ENCODE data around the gene EMC6.

The EMC6 gene

DNA sequence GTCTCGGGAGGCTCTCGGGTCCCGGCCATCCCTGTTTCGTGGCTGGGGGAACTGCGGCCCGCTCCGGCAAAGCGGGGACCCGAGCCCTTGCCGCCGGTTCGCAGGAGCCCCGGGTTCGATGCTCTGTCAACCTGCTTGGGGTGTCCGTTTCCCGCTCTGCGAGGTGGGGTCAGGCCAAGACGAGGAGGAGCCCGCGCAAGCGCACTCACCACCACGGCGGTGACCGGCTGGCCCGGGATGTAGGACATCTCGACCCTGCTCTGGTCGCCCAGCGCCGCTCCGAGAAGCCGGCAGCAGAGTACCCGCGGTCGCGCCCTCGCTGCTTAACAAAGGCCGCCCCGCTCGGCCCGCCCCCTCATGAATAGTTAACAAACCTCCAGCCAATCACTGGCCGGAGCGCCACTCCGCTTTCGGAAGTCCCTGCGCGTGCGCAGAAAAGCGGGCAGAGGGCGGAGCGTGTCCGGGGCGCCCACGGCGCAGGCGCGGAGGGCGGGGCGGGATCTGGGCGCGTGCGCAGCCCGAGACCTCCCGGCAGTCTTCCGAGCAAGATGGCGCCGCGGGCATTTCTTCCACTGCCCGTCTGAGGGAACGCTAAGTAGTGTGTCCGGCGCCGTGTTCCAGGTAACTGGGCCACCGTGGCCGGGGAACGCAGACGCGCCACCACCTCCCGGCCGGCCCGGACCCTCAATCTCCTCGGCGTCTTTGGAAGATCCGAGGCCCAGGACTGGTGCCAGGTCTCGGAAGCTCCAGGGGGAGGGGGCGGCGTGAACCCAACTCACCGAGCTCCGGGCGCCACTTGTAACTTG lies at the start of gene EMC6, which contains the start of gene TAX1BP3:
EMC6 (plus strand) TSS at position 534 of the 806 bp plus-strand sequence. CDS start 335 bp downstream, outside the sequence.
TAX1BP3 (minus strand) TSS at position 300 of the 806 bp plus-strand sequence; CDS start at position 248, 52 bp downstream.
- H3K4me3 ChIP-seq (ENCODE audit: low read depth, low read length), result peak within 1 kb of the TSS; percentile 99
- POLR2A ChIA-PET, result interaction anchor here (0.6 to 2.3 kb wide), 13 partner anchors 9 to 222 kb away, joined by 3 to 13 read pairs (median 5); partner anchors contain the start of genes CTNS, NCBP3 and SHPK
- TF ChIP-seq, protein P1, sequence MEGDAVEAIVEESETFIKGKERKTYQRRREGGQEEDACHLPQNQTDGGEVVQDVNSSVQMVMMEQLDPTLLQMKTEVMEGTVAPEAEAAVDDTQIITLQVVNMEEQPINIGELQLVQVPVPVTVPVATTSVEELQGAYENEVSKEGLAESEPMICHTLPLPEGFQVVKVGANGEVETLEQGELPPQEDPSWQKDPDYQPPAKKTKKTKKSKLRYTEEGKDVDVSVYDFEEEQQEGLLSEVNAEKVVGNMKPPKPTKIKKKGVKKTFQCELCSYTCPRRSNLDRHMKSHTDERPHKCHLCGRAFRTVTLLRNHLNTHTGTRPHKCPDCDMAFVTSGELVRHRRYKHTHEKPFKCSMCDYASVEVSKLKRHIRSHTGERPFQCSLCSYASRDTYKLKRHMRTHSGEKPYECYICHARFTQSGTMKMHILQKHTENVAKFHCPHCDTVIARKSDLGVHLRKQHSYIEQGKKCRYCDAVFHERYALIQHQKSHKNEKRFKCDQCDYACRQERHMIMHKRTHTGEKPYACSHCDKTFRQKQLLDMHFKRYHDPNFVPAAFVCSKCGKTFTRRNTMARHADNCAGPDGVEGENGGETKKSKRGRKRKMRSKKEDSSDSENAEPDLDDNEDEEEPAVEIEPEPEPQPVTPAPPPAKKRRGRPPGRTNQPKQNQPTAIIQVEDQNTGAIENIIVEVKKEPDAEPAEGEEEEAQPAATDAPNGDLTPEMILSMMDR (IDR thresholded peaks at IDR 0.05; ENCODE audit: insufficient read depth, low read length, missing control alignments), result no peak
- peak; percentile 73 for DNase-seq (ENCODE audit: low read depth, low spot score)
- CTCF ChIA-PET, result no interaction called here

DNA sequence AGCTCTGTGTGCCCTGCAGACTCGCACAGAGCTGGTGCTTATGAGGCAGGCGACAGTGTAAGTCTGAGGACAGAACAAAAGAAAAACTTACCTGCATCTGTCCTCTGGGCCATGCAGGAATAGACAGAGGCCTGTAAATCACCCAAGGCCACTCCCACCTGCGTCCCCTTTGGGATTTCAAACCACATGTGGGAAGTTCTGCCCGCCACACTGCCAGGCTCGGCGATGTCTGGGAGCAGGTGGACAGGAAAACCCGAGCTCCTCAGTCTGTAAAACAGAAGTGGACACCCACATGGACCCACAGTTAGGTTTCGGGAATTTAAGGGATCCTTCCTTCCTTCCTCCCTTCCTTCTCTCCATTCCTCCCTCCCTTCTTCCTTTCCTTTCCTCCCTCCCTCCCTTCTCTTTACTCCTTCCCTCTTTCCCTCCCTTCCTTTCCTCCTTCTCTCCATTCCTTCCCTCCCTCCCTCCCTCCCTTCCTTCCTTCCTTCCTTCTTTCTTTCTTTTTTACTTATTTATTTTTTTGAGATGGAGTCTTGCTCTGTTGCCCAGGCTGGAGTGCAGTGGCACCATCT lies 47.4 kb upstream of the EMC6 start:
- POLR2A ChIA-PET, result no interaction called here

DNA sequence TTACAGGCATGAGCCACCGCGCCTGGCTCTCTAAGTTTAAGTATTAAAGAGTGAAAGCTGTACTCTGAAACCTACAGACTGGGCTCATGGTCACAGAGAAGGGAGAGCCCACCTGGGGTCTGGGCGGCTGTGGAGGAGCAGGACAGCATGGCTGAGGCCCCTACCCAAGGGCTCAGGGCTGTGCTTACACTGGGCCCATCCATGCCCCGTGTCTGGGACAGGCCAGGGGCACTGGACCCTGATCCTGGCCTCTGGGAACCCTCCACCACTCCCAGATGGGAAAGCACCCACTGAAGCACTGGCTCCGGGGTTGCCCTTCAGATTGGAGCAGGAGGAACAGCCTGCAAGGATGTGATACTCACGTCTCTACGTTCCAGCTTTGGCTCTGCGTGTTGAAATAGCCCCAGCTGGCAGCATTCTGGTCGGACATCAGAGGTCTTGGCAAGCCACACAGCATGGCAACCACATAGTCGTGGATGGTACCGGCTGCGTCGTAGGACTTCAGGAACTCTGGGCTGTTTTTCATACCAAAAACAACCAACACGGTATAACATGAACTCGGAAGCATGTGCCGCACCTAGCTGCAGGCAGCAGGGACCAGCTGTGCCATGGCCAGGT lies 45.5 kb upstream of the EMC6 start:
- no peak overlapping the region for H3K4me3 ChIP-seq (ENCODE audit: low read depth, low read length)
- ChIA-PET POLR2A (no interaction called here), CTCF (interaction anchor here (1.0 kb wide), 1 partner anchor 24 kb away, joined by 3 read pairs; no protein-coding TSS in a partner anchor)
- DNase-seq (ENCODE audit: low read depth, low spot score), result no peak
- TF ChIP-seq, protein P1 (IDR thresholded peaks at IDR 0.05; ENCODE audit: insufficient read depth, low read length, missing control alignments), result no peak

More for the DNA sequence above, 47.4 kb upstream of the EMC6 start:
- TF ChIP-seq, protein P1 (IDR thresholded peaks at IDR 0.05; ENCODE audit: insufficient read depth, low read length, missing control alignments), result no peak
- no peak for DNase-seq (ENCODE audit: low read depth, low spot score)
- no peak overlapping the region for H3K4me3 ChIP-seq (ENCODE audit: low read depth, low read length)
- CTCF ChIA-PET, result no interaction called here

DNA sequence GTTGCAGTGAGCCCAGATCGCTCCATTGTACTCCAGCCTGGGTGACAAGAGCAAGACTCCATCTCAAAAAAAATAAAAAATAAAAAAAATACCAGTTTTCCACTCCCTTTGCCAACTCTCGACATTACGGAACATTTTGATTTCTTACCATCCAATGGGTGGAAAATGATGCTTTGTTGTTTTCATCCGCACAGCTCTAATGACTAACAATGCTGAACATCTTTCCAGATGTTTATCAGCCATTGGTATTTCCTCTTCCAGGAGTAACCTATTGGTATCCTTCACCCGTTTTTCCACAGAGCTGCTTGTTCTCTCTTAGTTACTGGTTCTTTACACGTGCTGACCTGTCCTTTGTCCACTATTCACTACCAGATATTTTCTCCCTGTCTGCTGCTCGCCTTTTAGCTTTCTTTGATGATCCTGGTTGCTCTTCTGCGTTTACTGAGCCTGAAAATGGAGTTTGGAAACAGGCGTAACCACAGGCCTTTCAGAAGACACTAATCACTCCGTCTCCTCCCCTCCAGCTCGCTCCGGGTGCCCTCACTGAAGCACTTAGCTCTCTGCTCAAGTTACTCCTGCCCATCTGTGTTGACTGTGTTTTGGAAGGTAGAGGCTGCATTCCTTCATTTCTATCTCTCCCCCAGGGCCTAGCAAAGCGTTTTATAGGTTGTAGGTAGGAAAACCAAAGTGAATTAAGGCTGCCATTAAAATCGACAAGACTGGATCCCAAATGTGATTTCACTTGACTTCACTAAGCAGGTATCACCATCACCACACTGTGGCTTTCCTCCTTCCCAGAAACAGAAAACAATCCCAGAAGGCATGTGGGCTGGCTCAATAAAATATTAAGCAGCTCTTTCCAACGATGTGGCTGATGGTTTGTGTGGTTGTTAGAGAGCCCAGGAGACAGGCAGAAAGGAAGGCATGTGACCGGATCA lies 41.5 kb upstream of the EMC6 start:
- no peak overlapping the region for H3K4me3 ChIP-seq (ENCODE audit: low read depth, low read length)
- ChIA-PET POLR2A (no interaction called here), CTCF (interaction anchor here (0.8 to 1.8 kb wide), 3 partner anchors 9 to 24 kb away, joined by 3 to 4 read pairs (median 4); no protein-coding TSS in a partner anchor)
- no peak for DNase-seq (ENCODE audit: low read depth, low spot score)
- TF ChIP-seq, protein P1 (IDR thresholded peaks at IDR 0.05; ENCODE audit: insufficient read depth, low read length, missing control alignments), result no peak

DNA sequence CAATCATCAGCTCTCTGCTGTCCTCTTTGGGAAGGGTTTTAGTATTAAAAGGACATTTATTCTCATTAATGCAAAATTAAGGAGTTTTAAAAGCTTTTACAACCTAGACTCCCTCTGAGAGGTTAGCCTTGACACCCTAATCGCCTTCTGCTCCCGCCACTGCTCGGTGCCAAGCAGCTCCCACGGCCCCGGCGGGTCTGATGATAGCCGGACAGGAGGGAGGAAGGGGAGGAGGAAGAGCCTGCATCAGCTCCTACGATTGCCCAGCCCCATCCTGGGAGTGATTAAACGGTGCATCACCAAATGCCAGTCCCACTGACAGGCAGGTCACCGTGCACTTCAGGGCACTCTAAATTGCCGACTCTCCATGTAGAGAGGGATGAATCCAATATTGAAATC lies 40.8 kb upstream of the EMC6 start:
- POLR2A ChIA-PET, result no interaction called here
- TF ChIP-seq, protein P1 (IDR thresholded peaks at IDR 0.05; ENCODE audit: insufficient read depth, low read length, missing control alignments), result no peak
- CTCF ChIA-PET, result interaction anchor here (0.8 to 1.5 kb wide), 2 partner anchors 20 to 25 kb away, joined by 3 to 4 read pairs; no protein-coding TSS in a partner anchor
- no peak for DNase-seq (ENCODE audit: low read depth, low spot score)
- no peak overlapping the region for H3K4me3 ChIP-seq (ENCODE audit: low read depth, low read length)

Measured in AG04449 (cell line).